Activated CD8-positive, alpha-beta memory T cell treated with anti-CD3 and anti-CD28 coated beads for 48 hours (primary cell): ENCODE measurements around the gene ZNF248.

Experiments used
- DNase-seq, 3 experiments: peaks; one replicate each; pipeline ENCODE4 v3.0.0-alpha.2; 2020; ENCODE audit warnings: low read depth in 2 of 3, low spot score in 2 of 3

ZNF248 gene

GRCh38 chr10:37826806-37827205 is 30.6 kb downstream of the ZNF248 start:
- no peak for DNase-seq

GRCh38 chr10:37821237-37821636 is 36.2 kb downstream of the ZNF248 start:
- DNase-seq: no peak

- no peak for DNase-seq
Measured at GRCh38 chr10:37819797-37820196, 37.6 kb downstream of the ZNF248 start.

- no peak for DNase-seq
Measured at GRCh38 chr10:37816290-37816689, 41.1 kb downstream of the ZNF248 start.

GRCh38 chr10:37813763-37814162 is 43.6 kb downstream of the ZNF248 start:
- DNase-seq: no peak

- no peak for DNase-seq
Measured at GRCh38 chr10:37812290-37812689, 45.1 kb downstream of the ZNF248 start.

- DNase-seq: no peak
Measured at GRCh38 chr10:37803269-37803668, 54.1 kb downstream of the ZNF248 start.

- no peak for DNase-seq
Measured at GRCh38 chr10:37801557-37801956, 55.9 kb downstream of the ZNF248 start.

GRCh38 chr10:37794305-37794976 is 63.0 kb downstream of the ZNF248 start:
- no peak for DNase-seq

- no peak for DNase-seq
Measured at GRCh38 chr10:37789590-37789989, 67.8 kb downstream of the ZNF248 start.

- no peak for DNase-seq
Measured at GRCh38 chr10:37784678-37785077, 72.7 kb downstream of the ZNF248 start.

- DNase-seq: no peak
Measured at GRCh38 chr10:37780536-37780935, 76.9 kb downstream of the ZNF248 start.

- DNase-seq: no peak
Measured at GRCh38 chr10:37777056-37777455, 80.4 kb downstream of the ZNF248 start.

GRCh38 chr10:37775612-37776011 is 81.8 kb downstream of the ZNF248 start:
- DNase-seq: no peak

GRCh38 chr10:37774351-37774750 is 83.1 kb downstream of the ZNF248 start:
- no peak for DNase-seq

- DNase-seq: no peak
Measured at GRCh38 chr10:37765216-37765615, 92.2 kb downstream of the ZNF248 start.

GRCh38 chr10:37763132-37763531 is 94.3 kb downstream of the ZNF248 start:
- no peak for DNase-seq

GRCh38 chr10:37762287-37762686 is 95.1 kb downstream of the ZNF248 start:
- DNase-seq: no peak

- DNase-seq: no peak
Measured at GRCh38 chr10:37760817-37761216, 96.6 kb downstream of the ZNF248 start.

GRCh38 chr10:37758074-37758473 is 99.3 kb downstream of the ZNF248 start:
- no peak for DNase-seq

GRCh38 chr10:37754538-37755323 is 102.7 kb downstream of the ZNF248 start:
- no peak for DNase-seq

- no peak for DNase-seq
Measured at GRCh38 chr10:37752334-37752875, 105.0 kb downstream of the ZNF248 start.
